HepG2 (cell line): ENCODE measurements around the gene SLX4. TPM values are rescaled to one million over a fixed set of nuclear protein-coding genes. Genes with fewer than 3 reads are reported as not detected.
A peak's percentile ranks its signal among the peaks of the same experiment; 100 is the strongest.

Experiments used
- ARID5B ChIP-seq: IDR thresholded peaks from 2 replicates; pipeline ENCODE4 v1.4.0; 2020; ENCODE audit warnings: mild to moderate bottlenecking, missing genetic modification reagents
- BCL6 ChIP-seq: IDR thresholded peaks from 2 replicates; pipeline ENCODE4 v1.6.1; 2016; ENCODE audit warnings: missing genetic modification reagents, missing compliant biosample characterization
- CCAR2 ChIP-seq: fragments of 200-400 bp; formaldehyde crosslinking; optimal IDR thresholded peaks from 2 replicates; pipeline ENCODE3; 2018; ENCODE audit warnings: low read depth, mild to moderate bottlenecking, low read length, moderate library complexity
- GATAD2A ChIP-seq: IDR thresholded peaks from 2 replicates; pipeline ENCODE4 v1.6.1; 2016
- HNF4G ChIP-seq, 2 experiments: sonication (generic) in 1 of 2; formaldehyde crosslinking in 1 of 2; IDR thresholded peaks; 2 replicates each; pipeline versions ENCODE4 v1.4.0 to v1.6.1; 2011 to 2020; ENCODE audit warnings: borderline replicate concordance in 2 of 2, low read depth in 2 of 2, mild to moderate bottlenecking in 2 of 2, low read length in 1 of 2, missing genetic modification reagents in 1 of 2, moderate library complexity in 1 of 2
- HOXA3 ChIP-seq: sonication (generic); formaldehyde crosslinking; IDR thresholded peaks from 2 replicates; pipeline ENCODE4 v1.5.0; 2020; ENCODE audit warnings: missing genetic modification reagents
- MTA1 ChIP-seq: sonication (generic); formaldehyde crosslinking; IDR thresholded peaks from 2 replicates; pipeline ENCODE4 v1.4.0; 2020; ENCODE audit warnings: missing genetic modification reagents, mild to moderate bottlenecking, borderline replicate concordance
- REPIN1 ChIP-seq: sonication (generic); formaldehyde crosslinking; IDR thresholded peaks from 2 replicates; pipeline ENCODE4 v1.8.0; 2022; ENCODE audit warnings: missing genetic modification reagents, low read depth, mild to moderate bottlenecking, borderline replicate concordance
- SOX13 ChIP-seq, 3 experiments: fragments of 450-650 bp in 1 of 3; sonication (generic) in 1 of 3; formaldehyde crosslinking in 1 of 3; IDR thresholded peaks in 2 of 3; conservative IDR thresholded peaks in 1 of 3; 2 replicates each; pipeline versions ENCODE4 v1.5.0 to v1.6.1; 2016 to 2020; ENCODE audit warnings: antibody characterized with exemption in 1 of 3, mild to moderate bottlenecking in 1 of 3, missing compliant biosample characterization in 1 of 3, missing genetic modification reagents in 1 of 3, moderate library complexity in 1 of 3
- SOX6 ChIP-seq, 2 experiments: fragments of 450-650 bp in 1 of 2; sonication (generic) in 1 of 2; formaldehyde crosslinking in 1 of 2; IDR thresholded peaks; 2 replicates each; pipeline versions ENCODE4 v1.4.0 to v1.6.1; 2017 to 2020; ENCODE audit warnings: antibody characterized with exemption in 1 of 2, mild to moderate bottlenecking in 1 of 2, missing genetic modification reagents in 1 of 2
- ZFP91 ChIP-seq: sonication (generic); formaldehyde crosslinking; IDR thresholded peaks from 2 replicates; pipeline ENCODE4 v1.9.0; 2022; ENCODE audit warnings: missing genetic modification reagents, mild to moderate bottlenecking, borderline replicate concordance
- ZNF484 ChIP-seq: sonication (generic); formaldehyde crosslinking; IDR thresholded peaks from 2 replicates; pipeline ENCODE4 v1.5.1; 2020; ENCODE audit warnings: mild to moderate bottlenecking, low read depth, missing genetic modification reagents, borderline replicate concordance
- polyA plus RNA-seq, 8 experiments: library from polyadenylated mRNA; depleted of rRNA in 3 of 8; stranded (reverse) in 7 of 8; unstranded in 1 of 8; fragments of >200 nt; fragmentation: Illumina TruSeq in 4 of 8; extraction: Trizol in 4 of 8; gene quantifications; 2 replicates each; pipeline versions ENCODE4 v1.2.1 to v1.2.3, GENCODE V29; 2011 to 2016; ENCODE audit warnings: low read depth in 4 of 8, missing spikeins in 1 of 8, mixed read lengths in 1 of 8; ENCODE audit not compliant: insufficient read depth in 1 of 8
- total RNA-seq, 5 experiments: library from RNA; depleted of rRNA; stranded (reverse); fragments of >200 nt; fragmentation: Illumina TruSeq; extraction: Trizol; gene quantifications; 2 replicates each; pipeline ENCODE4 v1.2.3, GENCODE V29; 2016; ENCODE audit warnings: low read depth in 1 of 5
- TF ChIP-seq, protein P1 (sequence below): sonication (generic); formaldehyde crosslinking; IDR thresholded peaks from 2 replicates; pipeline ENCODE4 v1.4.0; 2020; ENCODE audit warnings: missing genetic modification reagents
- TF ChIP-seq, protein P2 (sequence below): sonication (generic); formaldehyde crosslinking; IDR thresholded peaks from 2 replicates; pipeline ENCODE4 v1.5.0; 2020; ENCODE audit warnings: mild to moderate bottlenecking, missing genetic modification reagents

SLX4 gene
- total and polyA plus RNA-seq, 2 of the 13 experiments (the other 11 are each of a cell fraction or from before 2014, with no cell fraction given): 1.1 to 3.6 TPM

- TF ChIP-seq, protein P1, sequence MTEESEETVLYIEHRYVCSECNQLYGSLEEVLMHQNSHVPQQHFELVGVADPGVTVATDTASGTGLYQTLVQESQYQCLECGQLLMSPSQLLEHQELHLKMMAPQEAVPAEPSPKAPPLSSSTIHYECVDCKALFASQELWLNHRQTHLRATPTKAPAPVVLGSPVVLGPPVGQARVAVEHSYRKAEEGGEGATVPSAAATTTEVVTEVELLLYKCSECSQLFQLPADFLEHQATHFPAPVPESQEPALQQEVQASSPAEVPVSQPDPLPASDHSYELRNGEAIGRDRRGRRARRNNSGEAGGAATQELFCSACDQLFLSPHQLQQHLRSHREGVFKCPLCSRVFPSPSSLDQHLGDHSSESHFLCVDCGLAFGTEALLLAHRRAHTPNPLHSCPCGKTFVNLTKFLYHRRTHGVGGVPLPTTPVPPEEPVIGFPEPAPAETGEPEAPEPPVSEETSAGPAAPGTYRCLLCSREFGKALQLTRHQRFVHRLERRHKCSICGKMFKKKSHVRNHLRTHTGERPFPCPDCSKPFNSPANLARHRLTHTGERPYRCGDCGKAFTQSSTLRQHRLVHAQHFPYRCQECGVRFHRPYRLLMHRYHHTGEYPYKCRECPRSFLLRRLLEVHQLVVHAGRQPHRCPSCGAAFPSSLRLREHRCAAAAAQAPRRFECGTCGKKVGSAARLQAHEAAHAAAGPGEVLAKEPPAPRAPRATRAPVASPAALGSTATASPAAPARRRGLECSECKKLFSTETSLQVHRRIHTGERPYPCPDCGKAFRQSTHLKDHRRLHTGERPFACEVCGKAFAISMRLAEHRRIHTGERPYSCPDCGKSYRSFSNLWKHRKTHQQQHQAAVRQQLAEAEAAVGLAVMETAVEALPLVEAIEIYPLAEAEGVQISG (CRISPR knock-in tag): 0 out of 2 replicates have a peak, but pooled peaks have one; percentile 35
- 0 out of 2 replicates have a peak, but pooled peaks have one; percentile 39 for TF ChIP-seq HOXA3 (CRISPR knock-in tag)
- 0 out of 2 replicates have a peak, but pooled peaks have one; percentile 11 for TF ChIP-seq BCL6 (CRISPR knock-in tag)
- TF ChIP-seq SOX6 (IDR thresholded peaks at IDR 0.05): no peak
- peak; percentile 49 for TF ChIP-seq SOX6 (CRISPR knock-in tag; IDR thresholded peaks at IDR 0.05)
- peak; percentile 48 for TF ChIP-seq HNF4G (IDR thresholded peaks at IDR 0.05; ENCODE audit: borderline replicate concordance, low read depth, low read length)
- TF ChIP-seq HNF4G (CRISPR knock-in tag; IDR thresholded peaks at IDR 0.05; ENCODE audit: borderline replicate concordance, low read depth): no peak
- TF ChIP-seq, protein P2, sequence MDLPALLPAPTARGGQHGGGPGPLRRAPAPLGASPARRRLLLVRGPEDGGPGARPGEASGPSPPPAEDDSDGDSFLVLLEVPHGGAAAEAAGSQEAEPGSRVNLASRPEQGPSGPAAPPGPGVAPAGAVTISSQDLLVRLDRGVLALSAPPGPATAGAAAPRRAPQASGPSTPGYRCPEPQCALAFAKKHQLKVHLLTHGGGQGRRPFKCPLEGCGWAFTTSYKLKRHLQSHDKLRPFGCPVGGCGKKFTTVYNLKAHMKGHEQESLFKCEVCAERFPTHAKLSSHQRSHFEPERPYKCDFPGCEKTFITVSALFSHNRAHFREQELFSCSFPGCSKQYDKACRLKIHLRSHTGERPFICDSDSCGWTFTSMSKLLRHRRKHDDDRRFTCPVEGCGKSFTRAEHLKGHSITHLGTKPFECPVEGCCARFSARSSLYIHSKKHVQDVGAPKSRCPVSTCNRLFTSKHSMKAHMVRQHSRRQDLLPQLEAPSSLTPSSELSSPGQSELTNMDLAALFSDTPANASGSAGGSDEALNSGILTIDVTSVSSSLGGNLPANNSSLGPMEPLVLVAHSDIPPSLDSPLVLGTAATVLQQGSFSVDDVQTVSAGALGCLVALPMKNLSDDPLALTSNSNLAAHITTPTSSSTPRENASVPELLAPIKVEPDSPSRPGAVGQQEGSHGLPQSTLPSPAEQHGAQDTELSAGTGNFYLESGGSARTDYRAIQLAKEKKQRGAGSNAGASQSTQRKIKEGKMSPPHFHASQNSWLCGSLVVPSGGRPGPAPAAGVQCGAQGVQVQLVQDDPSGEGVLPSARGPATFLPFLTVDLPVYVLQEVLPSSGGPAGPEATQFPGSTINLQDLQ (CRISPR knock-in tag): no peak
- TF ChIP-seq CCAR2: no peak
- TF ChIP-seq MTA1: peak; percentile 71; the same call in 1 of the 2 replicates
- peak; percentile 35; the same call in 1 of the 2 replicates for TF ChIP-seq GATAD2A (CRISPR knock-in tag)
- no peak for TF ChIP-seq REPIN1
- TF ChIP-seq ARID5B (CRISPR knock-in tag): peak; percentile 34; the same call in 1 of the 2 replicates
- 0 out of 2 replicates have a peak, but pooled peaks have one; percentile 42 for TF ChIP-seq ZFP91 (CRISPR knock-in tag)
- TF ChIP-seq SOX13 (IDR thresholded peaks at IDR 0.05): no peak
- TF ChIP-seq SOX13 (CRISPR knock-in tag; conservative IDR thresholded peaks at IDR 0.05 in 1 of 2, IDR thresholded peaks at IDR 0.05 in 1 of 2): peak in 1 of 2 experiments; percentile 69; a peak in 2 of 4 replicates
- no peak for TF ChIP-seq ZNF484 (CRISPR knock-in tag)
Observed at GRCh38 chr16:3599121-3599520, 12.3 kb downstream of the SLX4 start (continued).
